ENCODE results near the gene TERC.
A peak's percentile ranks its signal among the peaks of the same experiment; 100 is the strongest.
"Not testable (repeated sequence)": the region's sequence is repeated elsewhere in the genome, so short reads cannot be mapped to it uniquely, and the experiment has no call there.

Gene TERC

GRCh38 chr3:169771497-169772304, 6.8 kb upstream of the TERC start:
- peak; percentile 93 for DNase-seq

GRCh38 chr3:169769287-169770181, 4.7 kb upstream of the TERC start, which contains the start of gene ACTRT3:
Gene ACTRT3, minus strand, starts transcription at chr3:169769561. Its CDS starts 41 bp downstream, at chr3:169769520.
- peak; percentile 95 for DNase-seq

- peak; percentile 88 for DNase-seq
Observed at GRCh38 chr3:169764312-169764881, 463 bp downstream of the TERC start.

- DNase-seq: no peak
Observed at GRCh38 chr3:169760479-169760878, 4.4 kb downstream of the TERC start.

- peak; percentile 79 for DNase-seq
Observed at GRCh38 chr3:169759256-169759655, 5.6 kb downstream of the TERC start.

GRCh38 chr3:169758359-169758994, 6.4 kb downstream of the TERC start:
- peak; percentile 63 for DNase-seq

GRCh38 chr3:169755488-169755887, 9.4 kb downstream of the TERC start:
- no peak for DNase-seq

- DNase-seq: no peak
Observed at GRCh38 chr3:169754711-169755110, 10.1 kb downstream of the TERC start.

GRCh38 chr3:169751875-169752274, 13.0 kb downstream of the TERC start:
- no peak for DNase-seq

- DNase-seq: no peak
Observed at GRCh38 chr3:169750665-169751064, 14.2 kb downstream of the TERC start.

- DNase-seq: no peak
Observed at GRCh38 chr3:169748670-169749069, 16.2 kb downstream of the TERC start.

GRCh38 chr3:169746924-169747323, 17.9 kb downstream of the TERC start:
- peak; percentile 42 for DNase-seq

- DNase-seq: peak; percentile 65
Observed at GRCh38 chr3:169744366-169745054, 20.4 kb downstream of the TERC start.

- no peak for DNase-seq
Observed at GRCh38 chr3:169739067-169739466, 25.8 kb downstream of the TERC start.

- not testable (repeated sequence) for DNase-seq
Observed at GRCh38 chr3:169731857-169732256, 33.0 kb downstream of the TERC start.

- no peak for DNase-seq
Observed at GRCh38 chr3:169722724-169723123, 42.1 kb downstream of the TERC start.

- not testable (repeated sequence) for DNase-seq
Observed at GRCh38 chr3:169718415-169718814, 46.4 kb downstream of the TERC start.

All from hematopoietic multipotent progenitor cell treated with erythropoietin and hydrocortisone succinate and interleukin-3 and kit ligand, for 4 days (in vitro differentiated cells).